Measurements from ENCODE around the gene OLA1. TPM values are rescaled to one million over a fixed set of nuclear protein-coding genes. Genes with fewer than 3 reads are reported as not detected.

Gene OLA1
- total RNA-seq, 3 donors from 2014 or later = 125 to 142 (median 136) TPM

DNA sequence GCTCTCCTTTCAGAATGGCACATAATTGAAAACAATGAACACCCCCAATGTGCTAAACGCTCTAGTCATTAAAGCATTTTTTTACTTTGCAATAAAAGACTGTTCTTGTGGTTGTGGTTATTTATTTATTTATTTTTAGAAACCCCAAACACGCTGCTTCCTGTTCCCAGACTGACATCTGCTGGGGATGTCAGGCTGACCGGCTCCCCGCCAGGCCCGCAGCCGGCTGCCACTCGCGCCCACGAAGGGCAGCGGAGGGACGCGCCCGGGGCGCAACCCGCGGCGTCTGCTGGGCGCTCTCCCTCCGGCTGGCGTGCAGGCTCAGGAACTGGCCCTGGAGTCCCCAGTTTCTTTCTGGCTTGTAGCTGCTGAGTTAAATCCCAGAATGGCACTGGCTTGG is 200.1 kb downstream of the OLA1 start:
- Mint-ChIP-seq H3K4me1 (ENCODE audit: low read depth) (no peaks in the 10 kb centered on the region), H3K9me3 (no peaks in the 10 kb centered on the region)

DNA sequence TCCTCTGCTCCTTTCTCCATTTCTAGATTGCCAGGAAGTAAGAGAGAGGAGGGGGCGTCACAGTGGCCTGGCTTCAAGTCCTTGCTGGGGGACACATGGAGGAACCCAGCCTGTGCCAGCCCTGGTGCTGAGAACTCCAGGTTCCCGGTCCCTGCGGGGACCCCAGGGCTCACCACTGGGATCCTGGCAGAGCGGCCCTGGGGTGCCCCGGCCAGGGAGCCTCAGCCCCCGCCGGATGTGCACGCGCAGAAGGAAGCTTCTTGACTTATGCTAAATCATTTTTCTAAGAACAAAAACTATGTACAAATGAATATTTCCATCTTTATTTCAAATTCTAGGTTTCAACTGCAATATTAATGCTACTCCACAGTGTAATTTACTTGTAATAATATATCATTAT is 200.6 kb downstream of the OLA1 start:
- DNase-seq (no peak), ATAC-seq (no peak)
- Mint-ChIP-seq H3K36me3 (ENCODE audit: insufficient read depth) (no peaks in the 10 kb centered on the region), H3K4me1 (ENCODE audit: low read depth) (no peaks in the 10 kb centered on the region), H3K4me3 (no peak overlapping the region), H3K27me3 (ENCODE audit: low read depth) (peaks cover 2% of the 10 kb centered on the region), H3K9me3 (no peaks in the 10 kb centered on the region)

More for the DNA sequence above, 200.1 kb downstream of the OLA1 start:
- Mint-ChIP-seq H3K27me3 (ENCODE audit: low read depth) (peaks cover 2% of the 10 kb centered on the region), H3K4me3 (no peak overlapping the region), H3K36me3 (ENCODE audit: insufficient read depth) (no peaks in the 10 kb centered on the region)
- DNase-seq (no peak), ATAC-seq (no peak)

DNA sequence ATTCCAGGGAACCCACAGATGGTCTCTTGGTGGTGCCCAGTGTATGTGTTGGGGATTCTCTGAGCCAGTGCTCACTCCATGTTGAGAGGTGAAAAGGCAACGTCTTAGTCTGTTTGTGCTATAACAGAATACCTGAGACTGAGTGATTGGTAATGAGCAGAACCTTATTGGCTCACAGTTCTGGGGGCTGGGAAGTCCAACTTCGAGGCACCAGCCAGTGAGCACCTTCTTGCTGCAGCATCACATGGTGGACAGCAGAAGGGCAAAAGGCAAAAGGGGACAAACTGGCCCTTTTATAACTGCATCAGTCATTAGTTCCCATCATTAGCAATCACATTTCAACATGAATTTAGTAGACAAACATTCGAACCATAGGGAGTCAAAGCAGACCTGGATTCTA is 202.2 kb downstream of the OLA1 start:
- Mint-ChIP-seq H3K9me3 (no peaks in the 10 kb centered on the region), H3K27me3 (ENCODE audit: low read depth) (peaks cover 2% of the 10 kb centered on the region), H3K4me3 (no peak overlapping the region), H3K4me1 (ENCODE audit: low read depth) (no peaks in the 10 kb centered on the region), H3K36me3 (ENCODE audit: insufficient read depth) (no peaks in the 10 kb centered on the region)
- ATAC-seq = no peak
- DNase-seq = no peak

DNA sequence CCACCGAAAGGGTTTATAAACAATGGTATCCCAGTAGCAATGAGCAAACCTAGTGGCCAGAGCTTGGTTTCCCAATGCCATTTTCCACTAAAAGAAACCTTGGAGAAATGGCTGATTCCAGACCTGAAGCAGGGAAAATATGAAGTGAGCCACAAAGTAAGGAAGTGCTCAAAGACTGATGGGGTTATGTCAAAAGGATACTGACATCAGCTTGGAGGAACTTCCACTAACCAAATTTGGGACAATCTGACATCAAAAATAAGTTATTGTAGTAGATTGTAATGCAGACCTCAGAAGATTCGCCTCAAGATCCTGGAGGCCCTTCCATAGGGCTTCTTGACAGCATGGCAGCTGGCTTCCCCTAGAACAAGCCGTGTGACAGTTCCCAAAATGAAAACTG is 203.8 kb downstream of the OLA1 start:
- peaks cover 2% of the 10 kb centered on the region for H3K27me3 Mint-ChIP-seq (ENCODE audit: low read depth)
- no peaks in the 10 kb centered on the region for H3K36me3 Mint-ChIP-seq (ENCODE audit: insufficient read depth)
- H3K4me1 Mint-ChIP-seq (ENCODE audit: low read depth) = peaks cover 5% of the 10 kb centered on the region
- no peak overlapping the region for H3K4me3 Mint-ChIP-seq
- ATAC-seq (no peak), DNase-seq (no peak)
- no peaks in the 10 kb centered on the region for H3K9me3 Mint-ChIP-seq

DNA sequence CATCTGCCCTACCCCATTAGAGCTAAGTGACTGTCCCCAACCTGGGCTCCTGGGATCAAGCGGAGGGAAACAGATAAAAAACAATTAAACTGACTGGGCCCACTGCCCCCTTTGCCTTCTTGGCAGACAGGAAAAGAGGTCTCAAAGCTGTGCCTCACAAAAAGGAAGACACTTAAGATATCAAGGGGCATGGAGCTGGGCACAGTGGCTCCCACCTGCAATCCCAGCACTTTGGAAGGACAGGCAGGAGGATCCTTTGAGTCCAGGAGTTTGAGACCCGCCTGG is 208.0 kb downstream of the OLA1 start:
- no peak overlapping the region for H3K4me3 Mint-ChIP-seq
- no peak for ATAC-seq
- peaks cover 15% of the 10 kb centered on the region for H3K4me1 Mint-ChIP-seq (ENCODE audit: low read depth)
- H3K36me3 Mint-ChIP-seq (ENCODE audit: insufficient read depth) = no peaks in the 10 kb centered on the region
- no peak for DNase-seq
- no peaks in the 10 kb centered on the region for H3K9me3 Mint-ChIP-seq
- H3K27me3 Mint-ChIP-seq (ENCODE audit: low read depth) = no peaks in the 10 kb centered on the region

DNA sequence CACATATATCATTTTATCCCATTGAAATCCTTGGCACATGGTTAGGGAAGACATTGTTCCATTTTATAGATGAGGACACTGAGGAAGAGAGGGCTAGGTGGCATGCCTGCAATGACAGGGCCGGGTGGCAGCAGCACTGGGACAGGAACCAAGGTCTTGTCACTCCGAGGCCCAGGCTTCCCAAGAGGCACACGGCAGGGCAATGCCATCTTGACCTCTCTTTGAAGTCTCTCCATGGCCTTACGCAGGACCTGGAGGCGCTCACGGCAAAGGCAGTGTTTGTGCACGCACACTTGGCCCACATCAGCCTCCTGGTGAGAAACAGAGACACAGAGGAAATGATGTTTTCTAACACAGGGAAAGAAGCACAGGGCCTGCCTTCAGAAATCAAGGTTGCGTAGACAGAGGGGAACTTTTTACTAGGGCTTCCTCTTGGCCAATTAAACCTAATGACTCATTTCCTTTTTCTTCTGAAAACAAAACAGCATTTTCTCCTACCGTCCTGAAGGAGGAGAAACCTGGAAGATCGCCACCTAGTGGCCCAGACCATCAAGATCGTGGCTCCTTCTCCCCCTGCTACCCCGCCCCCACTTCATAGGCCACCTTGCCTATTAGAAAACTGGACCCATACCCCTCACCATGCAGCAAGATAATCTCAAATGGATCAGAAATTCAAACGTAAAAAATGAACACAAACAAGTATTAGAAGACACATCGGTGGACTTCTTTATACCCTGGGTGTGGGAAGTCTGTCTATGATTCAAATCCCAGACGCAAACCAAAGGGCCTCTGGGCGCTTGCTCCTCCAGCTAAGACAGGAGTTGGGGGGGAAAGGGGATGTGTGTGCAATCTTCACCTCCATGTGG is 208.5 kb downstream of the OLA1 start:
- ATAC-seq = peak; percentile 93 to 96
- no peaks in the 10 kb centered on the region for H3K9me3 Mint-ChIP-seq
- H3K27me3 Mint-ChIP-seq (ENCODE audit: low read depth) = no peaks in the 10 kb centered on the region
- peak overlapping the region; percentile 55 for H3K4me3 Mint-ChIP-seq
- peak; percentile 84 for DNase-seq
- H3K36me3 Mint-ChIP-seq (ENCODE audit: insufficient read depth) = no peaks in the 10 kb centered on the region
- peaks cover 15% of the 10 kb centered on the region for H3K4me1 Mint-ChIP-seq (ENCODE audit: low read depth)

DNA sequence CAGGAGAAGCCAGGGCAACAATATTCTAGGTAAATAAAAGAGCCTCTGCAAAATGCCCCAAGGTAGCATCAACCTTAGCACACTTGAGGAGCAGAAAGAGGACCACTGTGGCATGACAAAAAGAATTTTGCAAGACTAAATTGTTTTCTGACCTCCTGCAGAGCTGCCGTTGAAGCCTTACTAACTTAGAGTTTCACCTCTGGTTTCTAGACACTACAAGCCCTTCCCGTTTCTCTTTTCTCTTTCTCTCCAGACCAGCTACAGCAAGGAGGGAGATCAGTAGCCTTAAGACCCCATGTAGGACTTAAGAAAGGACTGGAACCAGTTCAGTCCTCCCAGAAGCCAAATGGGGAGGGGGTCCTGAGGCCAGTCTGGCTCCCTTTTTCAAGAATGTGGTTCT is 209.9 kb downstream of the OLA1 start:
- Mint-ChIP-seq H3K4me3 (no peak overlapping the region), H3K4me1 (ENCODE audit: low read depth) (peaks cover 15% of the 10 kb centered on the region), H3K27me3 (ENCODE audit: low read depth) (no peaks in the 10 kb centered on the region), H3K36me3 (ENCODE audit: insufficient read depth) (no peaks in the 10 kb centered on the region), H3K9me3 (no peaks in the 10 kb centered on the region)
- no peak for DNase-seq
- no peak for ATAC-seq

DNA sequence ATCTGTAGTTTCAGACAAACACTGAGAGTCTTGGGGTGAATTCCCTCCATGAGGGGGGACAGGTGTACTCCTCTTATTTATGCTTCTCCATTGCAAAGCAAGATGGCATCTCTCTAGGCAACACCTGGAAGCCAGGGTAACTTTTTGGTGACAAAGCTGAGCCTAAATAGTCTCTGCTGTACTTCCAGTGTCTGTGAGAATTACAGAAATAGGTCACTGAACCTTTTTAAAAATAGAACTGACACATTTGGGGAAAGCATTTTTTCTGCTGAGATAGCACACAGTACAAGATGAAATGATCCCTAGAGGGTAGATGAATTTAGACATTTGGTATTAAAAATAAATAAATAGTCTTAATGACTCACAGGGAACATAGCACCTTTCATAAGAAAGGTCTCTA is 211.5 kb downstream of the OLA1 start:
- ATAC-seq (no peak), DNase-seq (no peak)
- Mint-ChIP-seq H3K9me3 (no peaks in the 10 kb centered on the region), H3K36me3 (ENCODE audit: insufficient read depth) (no peaks in the 10 kb centered on the region), H3K4me3 (no peak overlapping the region), H3K4me1 (ENCODE audit: low read depth) (peaks cover 15% of the 10 kb centered on the region), H3K27me3 (ENCODE audit: low read depth) (no peaks in the 10 kb centered on the region)

DNA sequence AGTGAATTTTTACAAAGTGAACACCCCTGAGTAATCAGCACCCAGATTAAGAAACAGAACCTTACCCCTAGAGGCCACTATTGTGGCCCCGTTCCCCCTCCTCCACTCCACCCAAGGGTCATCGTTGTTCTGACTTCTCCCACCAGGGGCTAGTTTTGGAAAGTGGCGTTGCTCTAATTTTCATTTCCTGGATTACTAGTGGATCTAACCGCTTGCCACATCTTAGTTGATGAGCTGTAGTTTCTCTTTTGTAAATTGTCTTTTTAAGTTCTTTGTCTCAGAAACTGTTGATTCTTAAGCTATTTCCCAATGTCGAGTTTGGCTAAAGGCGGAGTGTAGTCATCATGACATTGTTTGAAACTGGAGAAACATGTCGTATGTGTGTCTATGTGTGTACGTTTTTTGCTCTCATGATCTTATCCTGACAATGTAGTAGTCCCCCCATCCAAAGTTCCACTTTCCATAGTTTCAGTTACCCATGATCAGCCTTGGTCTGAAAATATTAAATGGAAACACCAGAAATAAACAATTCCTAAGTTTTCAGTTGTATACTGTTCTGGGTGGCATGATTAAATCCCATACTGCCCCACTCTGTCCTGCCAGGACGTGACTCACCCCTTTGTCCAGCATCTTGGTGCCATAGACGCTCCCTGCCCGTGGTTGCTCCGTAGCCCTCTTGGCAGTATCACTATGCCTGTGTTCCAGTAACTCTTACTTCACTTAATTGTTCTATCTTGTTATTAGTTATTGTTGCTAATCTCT is 212.2 kb downstream of the OLA1 start:
- Mint-ChIP-seq H3K4me3 (no peak overlapping the region), H3K9me3 (no peaks in the 10 kb centered on the region), H3K36me3 (ENCODE audit: insufficient read depth) (no peaks in the 10 kb centered on the region), H3K27me3 (ENCODE audit: low read depth) (no peaks in the 10 kb centered on the region), H3K4me1 (ENCODE audit: low read depth) (peaks cover 15% of the 10 kb centered on the region)
- DNase-seq (no peak), ATAC-seq (no peak)

DNA sequence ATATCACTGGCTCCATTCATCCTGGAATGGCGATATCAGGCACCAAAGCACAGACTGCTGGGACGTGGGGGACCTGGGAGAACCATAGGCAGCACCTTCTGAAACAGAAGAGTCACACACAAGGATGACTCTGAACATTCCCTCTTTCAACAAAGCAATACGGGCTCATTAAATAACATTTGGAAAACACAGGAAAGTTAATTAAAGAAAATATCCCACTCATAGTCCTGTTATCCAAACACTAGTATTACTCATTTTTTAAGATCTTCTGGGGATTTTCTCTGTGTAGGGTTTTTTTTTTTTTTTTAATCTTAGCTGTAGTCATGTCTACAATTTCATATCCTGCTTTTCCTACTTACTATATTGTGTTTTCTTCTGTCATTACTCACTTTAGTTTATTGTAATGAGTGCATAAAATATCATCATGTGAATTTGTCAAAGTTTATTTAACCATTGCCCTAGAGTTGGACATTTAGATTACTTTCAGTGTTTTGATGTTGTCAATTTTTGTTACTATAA is 213.2 kb downstream of the OLA1 start:
- no peak for ATAC-seq
- Mint-ChIP-seq H3K9me3 (no peaks in the 10 kb centered on the region), H3K27me3 (ENCODE audit: low read depth) (no peaks in the 10 kb centered on the region), H3K4me1 (ENCODE audit: low read depth) (peaks cover 15% of the 10 kb centered on the region), H3K36me3 (ENCODE audit: insufficient read depth) (no peaks in the 10 kb centered on the region), H3K4me3 (no peak overlapping the region)
- no peak for DNase-seq

DNA sequence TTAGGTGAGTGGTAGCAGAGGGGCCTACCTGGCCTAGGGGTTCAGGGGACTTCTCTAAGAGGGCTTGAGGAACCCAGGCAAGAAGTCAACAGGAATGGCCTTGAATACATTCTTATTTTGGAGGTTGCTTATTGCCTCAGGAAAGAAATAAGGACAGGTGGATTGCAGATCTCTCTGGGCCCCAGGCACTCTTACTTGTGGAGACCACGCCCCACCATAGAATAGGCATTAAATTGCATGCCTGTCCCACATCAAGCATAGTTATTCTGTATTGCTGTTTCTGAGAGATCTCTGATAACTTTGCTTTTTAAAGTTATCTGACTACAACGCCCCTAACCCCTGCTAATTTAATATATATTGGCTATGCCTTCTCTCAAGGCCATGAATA is 215.2 kb downstream of the OLA1 start:
- DNase-seq = no peak
- Mint-ChIP-seq H3K4me3 (no peak overlapping the region), H3K9me3 (no peaks in the 10 kb centered on the region), H3K27me3 (ENCODE audit: low read depth) (no peaks in the 10 kb centered on the region), H3K4me1 (ENCODE audit: low read depth) (peaks cover 2% of the 10 kb centered on the region), H3K36me3 (ENCODE audit: insufficient read depth) (no peaks in the 10 kb centered on the region)
- no peak for ATAC-seq

DNA sequence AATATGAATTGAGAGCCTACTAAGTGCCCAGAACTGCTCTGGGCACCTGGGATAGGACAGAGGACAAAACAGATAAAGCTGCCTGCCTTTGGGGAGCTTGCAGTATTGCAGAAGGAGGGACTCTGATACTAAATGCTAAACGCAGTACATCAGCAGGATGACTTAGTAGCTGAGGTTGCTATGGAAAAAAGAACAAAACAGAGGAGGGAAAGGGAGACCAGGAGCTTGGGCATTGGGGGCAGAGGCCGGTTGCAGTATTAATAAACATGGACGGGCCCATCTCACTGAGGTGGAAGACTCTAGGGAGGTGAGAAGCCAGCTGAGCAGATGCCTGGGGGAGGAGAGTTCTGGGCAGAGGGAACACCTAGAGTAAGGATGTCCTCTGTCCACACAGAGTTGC is 217.1 kb downstream of the OLA1 start:
- ATAC-seq (no peak), DNase-seq (no peak)
- Mint-ChIP-seq H3K4me1 (ENCODE audit: low read depth) (no peaks in the 10 kb centered on the region), H3K36me3 (ENCODE audit: insufficient read depth) (no peaks in the 10 kb centered on the region), H3K4me3 (no peak overlapping the region), H3K9me3 (no peaks in the 10 kb centered on the region), H3K27me3 (ENCODE audit: low read depth) (no peaks in the 10 kb centered on the region)

DNA sequence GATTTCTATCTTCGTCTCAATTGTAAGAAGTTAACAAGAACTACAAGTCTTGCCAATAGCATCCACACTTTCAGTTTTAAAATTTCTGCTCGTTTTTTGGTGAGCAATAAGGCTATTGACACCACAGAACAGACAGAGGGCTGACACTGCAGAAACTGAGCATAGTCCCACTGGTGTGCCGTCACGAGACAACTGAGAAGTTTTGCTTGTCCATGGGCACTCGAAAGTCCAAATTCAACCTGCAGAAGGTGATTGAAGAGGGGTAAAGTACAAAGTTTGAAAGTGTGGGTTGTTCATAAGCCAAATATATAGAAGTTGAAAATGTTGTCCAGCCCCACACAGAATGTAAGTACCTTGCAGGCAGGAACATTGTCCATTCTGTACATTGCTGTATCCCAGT is 219.4 kb downstream of the OLA1 start:
- H3K9me3 Mint-ChIP-seq = peaks cover 4% of the 10 kb centered on the region
- no peak overlapping the region for H3K4me3 Mint-ChIP-seq
- H3K27me3 Mint-ChIP-seq (ENCODE audit: low read depth) = no peaks in the 10 kb centered on the region

DNA sequence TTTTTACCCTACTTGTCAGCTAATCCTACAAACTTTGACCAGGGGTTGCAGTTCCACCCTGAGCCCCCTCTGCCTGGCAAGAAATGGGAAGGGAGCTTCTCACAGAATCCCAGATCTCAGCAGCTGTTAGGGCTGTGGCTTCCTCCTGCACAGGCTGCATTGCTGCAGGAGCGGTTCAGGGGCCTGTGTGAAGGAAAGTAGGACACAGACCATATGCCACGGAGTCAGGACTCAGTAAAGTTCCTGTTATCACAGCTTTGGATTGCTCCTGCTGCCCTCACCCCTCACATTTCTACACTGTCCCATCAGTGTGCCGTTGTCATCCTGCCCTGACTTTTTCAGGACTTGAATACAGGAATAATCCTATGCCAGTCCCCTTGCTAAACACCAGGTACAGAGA is 220.4 kb downstream of the OLA1 start:
- Mint-ChIP-seq H3K36me3 (ENCODE audit: insufficient read depth) (no peaks in the 10 kb centered on the region), H3K9me3 (peaks cover 5% of the 10 kb centered on the region)

More for the DNA sequence above, 219.4 kb downstream of the OLA1 start:
- ATAC-seq = no peak
- no peaks in the 10 kb centered on the region for H3K36me3 Mint-ChIP-seq (ENCODE audit: insufficient read depth)
- no peak for DNase-seq
- H3K4me1 Mint-ChIP-seq (ENCODE audit: low read depth) = peaks cover 4% of the 10 kb centered on the region

More for the DNA sequence above, 220.4 kb downstream of the OLA1 start:
- Mint-ChIP-seq H3K4me1 (ENCODE audit: low read depth) (peaks cover 5% of the 10 kb centered on the region), H3K4me3 (no peak overlapping the region), H3K27me3 (ENCODE audit: low read depth) (no peaks in the 10 kb centered on the region)
- DNase-seq (no peak), ATAC-seq (no peak)

All from activated T-cell treated with anti-CD3 and anti-CD28 coated beads, Interleukin-2, amount 50 U/mL, for 4 hours (primary cell).